GM12878 (cell line): ENCODE measurements around the gene TRIM56. TPM values are rescaled to one million over a fixed set of nuclear protein-coding genes. Genes with fewer than 3 reads are reported as not detected.

ENCODE experiments used
- ATAC-seq: fragments of 200-7000 bp; cut with Tn5 transposase; 3 replicates; pipeline ENCODE4 v1.9.1; 2020; ENCODE audit warnings: mild to moderate bottlenecking, moderate library complexity
- BruUV-seq: library from RNA; stranded (reverse); fragments of 400-500 nt; replicated peaks from 2 replicates; lab custom pipeline; 2021; lab: Mats Ljungman, UMichigan
- CTCF ChIA-PET: fragments of 300-600 bp; sonication (Branson Sonifier 250); formaldehyde crosslinking; extraction: SDS; loops from one replicate; lab custom pipeline; 2021; ENCODE audit warnings: inconsistent platforms; lab: Yijun Ruan, JAX
- POLR2A ChIA-PET: fragments of 350-600 bp; formaldehyde crosslinking; extraction: SDS; loops from one replicate; lab custom pipeline; 2021; ENCODE audit warnings: inconsistent platforms; lab: Charles Lee
- RAD21 ChIA-PET: fragments of 300-600 bp; sonication (Branson Sonifier 250); formaldehyde crosslinking; loops from one replicate; lab custom pipeline; 2023; ENCODE audit warnings: antibody characterized with exemption; ENCODE audit not compliant: unreplicated experiment; lab: Charles Lee
- SMC1A ChIA-PET: fragments of 300-600 bp; sonication (Branson Sonifier 250); formaldehyde crosslinking; loops from one replicate; lab custom pipeline; 2023; ENCODE audit not compliant: unreplicated experiment, uncharacterized antibody; lab: Charles Lee
- DNase-seq: peaks from one replicate; pipeline ENCODE4 v3.0.0-alpha.2; 2011; ENCODE audit warnings: low read depth, low spot score
- FAIRE-seq: peaks from 3 replicates; lab custom pipeline; 2011; peaks lifted over from hg19 to GRCh38; lab: Jason Lieb, UNC
- H2AFZ ChIP-seq: 2 replicates; pipeline ENCODE4 v1.6.0; 2011; ENCODE audit warnings: low read depth, low read length, control low read depth; ENCODE audit not compliant: control insufficient read depth
- H3K27ac ChIP-seq: 2 replicates; pipeline ENCODE4 v1.5.1; 2011; ENCODE audit warnings: control low read depth; ENCODE audit not compliant: control insufficient read depth, insufficient read depth
- H3K27me3 ChIP-seq, 2 experiments: replicated peaks in 1 of 2; 2 replicates each; pipeline versions ENCODE4 v1.6.0 to v1.6.1; 2011; ENCODE audit warnings: low read length in 1 of 2; ENCODE audit not compliant: control insufficient read depth in 2 of 2, insufficient read depth in 2 of 2
- H3K36me3 ChIP-seq, 2 experiments: 2 replicates each; pipeline ENCODE4 v1.5.1; 2011; ENCODE audit warnings: low read length in 1 of 2; ENCODE audit not compliant: control insufficient read depth in 2 of 2, insufficient read depth in 2 of 2
- H3K4me1 ChIP-seq: 2 replicates; pipeline ENCODE4 v1.6.1; 2011; ENCODE audit warnings: mild to moderate bottlenecking, low read length, moderate library complexity, mixed read lengths; ENCODE audit not compliant: control insufficient read depth, insufficient read depth
- H3K4me2 ChIP-seq: 2 replicates; pipeline ENCODE4 v1.6.0; 2011; ENCODE audit warnings: control low read depth; ENCODE audit not compliant: control insufficient read depth, insufficient read depth
- H3K4me3 ChIP-seq: fragments of 200-600 bp; sonication (generic); 2 replicates; pipeline ENCODE4 v1.5.1; 2016
- H3K79me2 ChIP-seq: 2 replicates; pipeline ENCODE4 v1.6.0; 2011; ENCODE audit warnings: low read length; ENCODE audit not compliant: control insufficient read depth, insufficient read depth
- H3K9ac ChIP-seq: 2 replicates; pipeline ENCODE4 v1.8.0; 2011; ENCODE audit warnings: low read length, control low read depth, mixed read lengths; ENCODE audit not compliant: control insufficient read depth, insufficient read depth
- H3K9me3 ChIP-seq: replicated peaks from 3 replicates; pipeline ENCODE4 v1.5.1; 2011; ENCODE audit warnings: mild to moderate bottlenecking, low read length; ENCODE audit not compliant: control insufficient read depth, insufficient read depth
- H4K20me1 ChIP-seq: 2 replicates; pipeline ENCODE4 v1.6.0; 2011; ENCODE audit not compliant: control insufficient read depth, insufficient read depth
- ASH2L ChIP-seq: fragments of 300-600, 200-600 bp; sonication (generic); IDR thresholded peaks from 2 replicates; pipeline ENCODE4 v1.6.1; 2017; ENCODE audit warnings: low read depth, mild to moderate bottlenecking, borderline replicate concordance
- BRCA1 ChIP-seq: IDR thresholded peaks from 2 replicates; pipeline ENCODE4 v1.6.1; 2011; ENCODE audit warnings: low read depth, low read length, improper control_type of control experiment
- ETV6 ChIP-seq, 2 experiments: fragments of 450-650 bp in 1 of 2; IDR thresholded peaks in 1 of 2; conservative IDR thresholded peaks in 1 of 2; 2 replicates each; pipeline ENCODE4 v1.6.1; 2014; ENCODE audit warnings: antibody characterized with exemption in 1 of 2, borderline replicate concordance in 1 of 2, low read depth in 1 of 2, mild to moderate bottlenecking in 1 of 2, moderate library complexity in 1 of 2
- EZH2 ChIP-seq: IDR thresholded peaks from 2 replicates; pipeline ENCODE4 v1.6.1; 2012; ENCODE audit warnings: low read depth, mild to moderate bottlenecking, control low read depth, inconsistent platforms, low read length, borderline replicate concordance; ENCODE audit not compliant: control insufficient read depth
- HCFC1 ChIP-seq: fragments of 150-350 bp; IDR thresholded peaks from 2 replicates; pipeline ENCODE4 v1.6.1; 2014; ENCODE audit warnings: low read length
- JUND ChIP-seq: IDR thresholded peaks from 2 replicates; pipeline ENCODE4 v1.6.1; 2012; ENCODE audit warnings: low read depth, mild to moderate bottlenecking, low read length, improper control_type of control experiment, moderate library complexity
- KAT2A ChIP-seq: conservative IDR thresholded peaks from 2 replicates; pipeline ENCODE4 v1.6.1; 2011; ENCODE audit warnings: low read depth, low read length; ENCODE audit not compliant: control insufficient read depth
- whole genome bisulfite sequencing: methylation state at CpG from one replicate; pipeline ENCODE4 v1.1.6; 2016; ENCODE audit warnings: low lambda C conversion rate; ENCODE audit not compliant: insufficient replicate concordance, insufficient coverage; ENCODE audit errors: missing lambda C conversion rate; 5-methylcytosine and 5-hydroxymethylcytosine counted together
- in situ Hi-C: fragments of 300-500 bp; cut with MboI; formaldehyde crosslinking; loops from 9 replicates; pipeline ENCODE4 v1.14.3; 2018; ENCODE audit warnings: mixed read lengths
- intact Hi-C: fragments of 100-400 bp; cut with micrococcal nuclease; formaldehyde crosslinking; loops from one replicate; pipeline ENCODE4 v1.14.2; 2022; ENCODE audit not compliant: unreplicated experiment
- polyA plus RNA-seq, 11 experiments: library from polyadenylated mRNA; depleted of rRNA in 4 of 11; unstranded in 6 of 11; stranded (reverse) in 5 of 11; fragments of >200 nt; fragmentation: Nextera tagmentation in 4 of 11; fragmentation: Illumina TruSeq in 1 of 11; extraction: Ambion mirVana in 4 of 11; extraction: Trizol in 1 of 11; gene quantifications; 1 replicate in 1 of 11; 2 replicates in 10 of 11; pipeline versions ENCODE4 v1.2.1 to v1.2.3, GENCODE V29; 2011 to 2016; ENCODE audit warnings: inconsistent platforms in 2 of 11, missing spikeins in 2 of 11, low read depth in 1 of 11
- total RNA-seq, 4 experiments: library from RNA; depleted of rRNA in 3 of 4; stranded (reverse); fragments of >200 nt in 3 of 4; fragmentation: Illumina TruSeq in 1 of 4; extraction: Trizol in 1 of 4; gene quantifications; 2 replicates each; pipeline versions ENCODE4 v1.2.1 to v1.2.3, GENCODE V29; 2013 to 2021
- TF ChIP-seq, protein P1 (sequence below): IDR thresholded peaks from 2 replicates; pipeline ENCODE4 v1.6.1; 2012; ENCODE audit warnings: low read depth, low read length, improper control_type of control experiment
- TF ChIP-seq, protein P2 (sequence below): fragments of 450-650 bp; IDR thresholded peaks from 2 replicates; pipeline ENCODE4 v1.6.1; 2017; ENCODE audit warnings: mild to moderate bottlenecking
- TF ChIP-seq, protein P3 (sequence below): fragments of 450-650 bp; IDR thresholded peaks from 2 replicates; pipeline ENCODE4 v1.6.1; 2016; ENCODE audit warnings: mild to moderate bottlenecking
- TF ChIP-seq, protein P4 (sequence below): IDR thresholded peaks from 2 replicates; pipeline ENCODE4 v1.6.1; 2012; ENCODE audit warnings: low read depth, low read length, improper control_type of control experiment
- TF ChIP-seq, protein P5 (sequence below): fragments of 450-650 bp; conservative IDR thresholded peaks from 2 replicates; pipeline ENCODE4 v1.6.1; 2017; ENCODE audit warnings: mild to moderate bottlenecking, moderate library complexity

The TRIM56 gene
- total and polyA plus RNA-seq, 10 of the 15 experiments (the other 5 are each of a cell fraction or from before 2014, with no cell fraction given) = 3.2 to 37.5 (median 11.8) TPM

DNA sequence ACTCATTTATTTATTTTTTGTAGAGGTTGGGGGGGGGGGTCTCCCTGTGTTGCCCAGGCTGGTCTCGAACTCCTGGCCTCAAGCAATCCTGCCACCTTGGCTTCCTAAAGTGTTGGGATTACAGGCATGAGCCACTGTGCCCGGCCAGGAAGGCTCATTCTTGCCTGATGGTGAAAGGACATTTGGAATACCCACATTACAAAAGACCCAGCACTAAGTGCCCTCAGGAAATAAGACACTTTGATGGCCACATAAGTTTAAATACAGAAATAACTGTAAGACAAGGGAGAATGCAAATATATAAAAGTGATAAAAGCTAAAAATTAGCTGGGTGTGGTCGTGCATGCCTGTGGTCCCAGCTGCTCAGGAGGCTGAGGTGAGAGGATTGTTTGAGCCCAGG is 33.6 kb downstream of the TRIM56 start:
- 9% methylated on average over 3 of the region's 3 CpGs for WGBS
- Histone ChIP-seq H3K27me3 (no peaks in the 10 kb centered on the region), H4K20me1 (no peaks in the 10 kb centered on the region), H3K27ac (no peak overlapping the region), H3K79me2 (no peaks in the 10 kb centered on the region), H3K9ac (no peak overlapping the region), H3K36me3 (no peaks in the 10 kb centered on the region), H3K4me1 (peaks cover 4% of the 10 kb centered on the region), H3K4me3 (no peak overlapping the region), H2AFZ (no peak overlapping the region), H3K4me2 (no peak overlapping the region), H3K9me3 (no peaks in the 10 kb centered on the region)
- ATAC-seq (no peak), DNase-seq (no peak), FAIRE-seq (no peak)
- in situ Hi-C loops = no loop called here
- ChIA-PET POLR2A (interaction anchor here (0.6 to 1.0 kb wide), 2 partner anchors 10 to 323 kb away, joined by 4 read pairs; no protein-coding TSS in a partner anchor), RAD21 (no interaction called here), CTCF (interaction anchor here (0.6 to 2.2 kb wide), 3 partner anchors 19 to 173 kb away, joined by 3 to 5 read pairs (median 3); no protein-coding TSS in a partner anchor), SMC1A (no interaction called here)
- TF ChIP-seq, protein P1, sequence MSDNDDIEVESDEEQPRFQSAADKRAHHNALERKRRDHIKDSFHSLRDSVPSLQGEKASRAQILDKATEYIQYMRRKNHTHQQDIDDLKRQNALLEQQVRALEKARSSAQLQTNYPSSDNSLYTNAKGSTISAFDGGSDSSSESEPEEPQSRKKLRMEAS = no peak
- TF ChIP-seq, protein P2, sequence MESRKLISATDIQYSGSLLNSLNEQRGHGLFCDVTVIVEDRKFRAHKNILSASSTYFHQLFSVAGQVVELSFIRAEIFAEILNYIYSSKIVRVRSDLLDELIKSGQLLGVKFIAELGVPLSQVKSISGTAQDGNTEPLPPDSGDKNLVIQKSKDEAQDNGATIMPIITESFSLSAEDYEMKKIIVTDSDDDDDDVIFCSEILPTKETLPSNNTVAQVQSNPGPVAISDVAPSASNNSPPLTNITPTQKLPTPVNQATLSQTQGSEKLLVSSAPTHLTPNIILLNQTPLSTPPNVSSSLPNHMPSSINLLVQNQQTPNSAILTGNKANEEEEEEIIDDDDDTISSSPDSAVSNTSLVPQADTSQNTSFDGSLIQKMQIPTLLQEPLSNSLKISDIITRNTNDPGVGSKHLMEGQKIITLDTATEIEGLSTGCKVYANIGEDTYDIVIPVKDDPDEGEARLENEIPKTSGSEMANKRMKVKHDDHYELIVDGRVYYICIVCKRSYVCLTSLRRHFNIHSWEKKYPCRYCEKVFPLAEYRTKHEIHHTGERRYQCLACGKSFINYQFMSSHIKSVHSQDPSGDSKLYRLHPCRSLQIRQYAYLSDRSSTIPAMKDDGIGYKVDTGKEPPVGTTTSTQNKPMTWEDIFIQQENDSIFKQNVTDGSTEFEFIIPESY = no peak
- TF ChIP-seq, protein P3, sequence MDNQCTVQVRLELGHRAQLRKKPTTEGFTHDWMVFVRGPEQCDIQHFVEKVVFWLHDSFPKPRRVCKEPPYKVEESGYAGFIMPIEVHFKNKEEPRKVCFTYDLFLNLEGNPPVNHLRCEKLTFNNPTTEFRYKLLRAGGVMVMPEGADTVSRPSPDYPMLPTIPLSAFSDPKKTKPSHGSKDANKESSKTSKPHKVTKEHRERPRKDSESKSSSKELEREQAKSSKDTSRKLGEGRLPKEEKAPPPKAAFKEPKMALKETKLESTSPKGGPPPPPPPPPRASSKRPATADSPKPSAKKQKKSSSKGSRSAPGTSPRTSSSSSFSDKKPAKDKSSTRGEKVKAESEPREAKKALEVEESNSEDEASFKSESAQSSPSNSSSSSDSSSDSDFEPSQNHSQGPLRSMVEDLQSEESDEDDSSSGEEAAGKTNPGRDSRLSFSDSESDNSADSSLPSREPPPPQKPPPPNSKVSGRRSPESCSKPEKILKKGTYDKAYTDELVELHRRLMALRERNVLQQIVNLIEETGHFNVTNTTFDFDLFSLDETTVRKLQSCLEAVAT = no peak
- no peak for TF ChIP-seq HCFC1
- TF ChIP-seq JUND = no peak
- no peak for TF ChIP-seq BRCA1
- TF ChIP-seq KAT2A = no peak
- TF ChIP-seq, protein P4, sequence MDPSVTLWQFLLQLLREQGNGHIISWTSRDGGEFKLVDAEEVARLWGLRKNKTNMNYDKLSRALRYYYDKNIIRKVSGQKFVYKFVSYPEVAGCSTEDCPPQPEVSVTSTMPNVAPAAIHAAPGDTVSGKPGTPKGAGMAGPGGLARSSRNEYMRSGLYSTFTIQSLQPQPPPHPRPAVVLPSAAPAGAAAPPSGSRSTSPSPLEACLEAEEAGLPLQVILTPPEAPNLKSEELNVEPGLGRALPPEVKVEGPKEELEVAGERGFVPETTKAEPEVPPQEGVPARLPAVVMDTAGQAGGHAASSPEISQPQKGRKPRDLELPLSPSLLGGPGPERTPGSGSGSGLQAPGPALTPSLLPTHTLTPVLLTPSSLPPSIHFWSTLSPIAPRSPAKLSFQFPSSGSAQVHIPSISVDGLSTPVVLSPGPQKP = no peak
- TF ChIP-seq, protein P5, sequence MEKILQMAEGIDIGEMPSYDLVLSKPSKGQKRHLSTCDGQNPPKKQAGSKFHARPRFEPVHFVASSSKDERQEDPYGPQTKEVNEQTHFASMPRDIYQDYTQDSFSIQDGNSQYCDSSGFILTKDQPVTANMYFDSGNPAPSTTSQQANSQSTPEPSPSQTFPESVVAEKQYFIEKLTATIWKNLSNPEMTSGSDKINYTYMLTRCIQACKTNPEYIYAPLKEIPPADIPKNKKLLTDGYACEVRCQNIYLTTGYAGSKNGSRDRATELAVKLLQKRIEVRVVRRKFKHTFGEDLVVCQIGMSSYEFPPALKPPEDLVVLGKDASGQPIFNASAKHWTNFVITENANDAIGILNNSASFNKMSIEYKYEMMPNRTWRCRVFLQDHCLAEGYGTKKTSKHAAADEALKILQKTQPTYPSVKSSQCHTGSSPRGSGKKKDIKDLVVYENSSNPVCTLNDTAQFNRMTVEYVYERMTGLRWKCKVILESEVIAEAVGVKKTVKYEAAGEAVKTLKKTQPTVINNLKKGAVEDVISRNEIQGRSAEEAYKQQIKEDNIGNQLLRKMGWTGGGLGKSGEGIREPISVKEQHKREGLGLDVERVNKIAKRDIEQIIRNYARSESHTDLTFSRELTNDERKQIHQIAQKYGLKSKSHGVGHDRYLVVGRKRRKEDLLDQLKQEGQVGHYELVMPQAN = no peak
- no peak for TF ChIP-seq EZH2
- no peak for TF ChIP-seq ASH2L
- no peak for TF ChIP-seq ETV6 (conservative IDR thresholded peaks at IDR 0.05 in 1 of 2, IDR thresholded peaks at IDR 0.05 in 1 of 2; ENCODE audit: borderline replicate concordance in 1 of 2, low read depth in 1 of 2)
- no TSS peak for BruUV-seq
- intact Hi-C loops = no loop called here
